Eye (tissue), 1 donor: Measurements from ENCODE around the gene RBPJ.
"Not testable (repeated sequence)": the region's sequence is repeated elsewhere in the genome, so short reads cannot be mapped to it uniquely, and the experiment has no call there.

Source experiments
- DNase-seq: peaks from one replicate; pipeline ENCODE4 v3.0.0-alpha.2; 2015

RBPJ gene

GRCh38 chr4:26377328-26378311, 56.8 kb downstream of the RBPJ start:
- peak; percentile 23 for DNase-seq

- no peak for DNase-seq
Measured at GRCh38 chr4:26379837-26380236, 59.0 kb downstream of the RBPJ start.

- no peak for DNase-seq
Measured at GRCh38 chr4:26380740-26381139, 59.9 kb downstream of the RBPJ start.

DNA sequence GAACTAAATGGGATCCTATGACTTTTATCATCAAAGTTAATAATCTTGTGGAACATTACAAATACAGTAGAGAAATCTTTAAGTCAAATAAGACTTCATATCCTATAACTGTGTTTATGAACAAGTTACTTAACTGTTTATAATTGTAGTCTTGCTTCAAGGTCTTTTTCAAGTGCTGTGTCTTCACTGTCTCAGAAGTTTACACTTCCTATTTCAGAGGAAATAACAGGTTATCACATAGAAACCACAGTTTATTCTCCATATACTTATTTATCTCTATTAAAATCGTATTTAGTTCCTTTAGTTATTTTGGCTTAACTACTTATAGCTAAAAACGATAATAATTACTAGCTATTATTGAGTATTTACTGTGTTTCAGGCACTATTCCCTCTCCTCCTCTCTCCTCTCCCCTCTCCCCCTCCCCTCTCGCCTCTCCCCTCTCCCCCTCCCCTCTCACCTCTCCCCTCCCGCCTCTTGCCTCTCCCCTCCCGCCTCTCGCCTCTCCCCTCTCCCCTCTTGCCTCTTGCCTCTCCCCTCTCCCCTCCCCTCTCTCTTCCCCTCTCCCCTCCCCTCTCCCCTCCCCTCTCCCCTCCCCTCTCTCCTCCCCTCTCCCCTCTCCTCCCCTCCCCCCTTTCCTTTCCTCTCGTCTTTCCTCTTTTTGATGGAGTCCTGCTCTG, 63.7 kb downstream of the RBPJ start:
- DNase-seq, result no peak

GRCh38 chr4:26385690-26386089, 64.9 kb downstream of the RBPJ start:
- DNase-seq, result no peak

GRCh38 chr4:26386386-26386785, 65.6 kb downstream of the RBPJ start:
- DNase-seq, result no peak

GRCh38 chr4:26388671-26389070, 67.9 kb downstream of the RBPJ start:
- DNase-seq, result no peak

GRCh38 chr4:26397086-26397485, 76.3 kb downstream of the RBPJ start:
- no peak for DNase-seq

GRCh38 chr4:26400132-26400531, 79.3 kb downstream of the RBPJ start:
- DNase-seq, result peak; percentile 32

GRCh38 chr4:26402017-26402416, 81.2 kb downstream of the RBPJ start:
- not testable (repeated sequence) for DNase-seq

DNA sequence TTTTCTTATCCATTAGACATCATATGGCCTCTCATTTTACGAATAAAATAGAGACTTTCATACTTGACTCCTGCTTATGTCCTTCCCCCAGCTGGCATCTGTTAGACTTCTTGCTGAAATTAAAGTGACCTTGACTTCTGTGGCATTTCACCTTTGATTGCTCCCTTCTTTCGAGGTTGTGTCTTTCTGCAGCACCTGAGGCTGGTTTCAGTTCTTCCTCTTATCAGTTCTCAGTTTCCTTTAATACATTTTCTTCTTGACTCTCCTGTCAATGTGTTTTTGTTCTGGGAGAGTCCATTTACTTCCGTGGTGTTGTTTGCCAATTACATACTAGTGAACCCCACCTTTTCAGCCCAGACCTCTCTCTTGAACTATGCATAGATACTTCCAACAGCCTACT, 81.6 kb downstream of the RBPJ start:
- DNase-seq, result no peak

- DNase-seq, result no peak
Measured at GRCh38 chr4:26404743-26405206, 84.0 kb downstream of the RBPJ start.

DNA sequence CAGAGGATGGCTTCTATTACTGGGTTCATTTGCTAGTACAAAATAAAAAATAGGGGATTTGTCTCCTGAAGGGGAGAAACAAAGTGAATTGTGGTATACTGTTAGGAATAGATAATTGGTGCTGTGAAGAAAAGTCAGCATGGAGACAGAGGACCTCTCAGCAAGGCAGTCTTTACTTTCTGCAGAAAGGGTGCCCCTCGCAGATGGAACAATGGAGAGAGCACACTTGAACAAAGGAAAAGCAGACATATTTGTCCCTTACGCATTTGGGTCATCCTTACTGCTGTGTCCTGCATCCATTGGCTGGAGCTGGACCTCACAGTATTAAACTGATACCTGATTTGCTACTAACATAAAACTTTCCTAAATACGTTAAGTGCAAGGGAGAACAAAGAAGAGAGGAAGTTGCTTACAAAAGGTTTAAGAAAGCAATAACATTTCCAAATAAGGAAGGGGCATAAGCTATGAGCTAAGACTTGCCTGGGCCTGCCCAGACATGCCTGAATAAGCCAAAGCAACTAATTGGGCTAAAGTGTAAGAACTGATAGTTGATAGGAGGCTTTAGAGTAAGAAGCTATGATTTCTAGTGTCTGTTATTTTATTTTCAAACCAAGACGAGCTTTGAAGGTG, 85.6 kb downstream of the RBPJ start:
- no peak for DNase-seq

DNA sequence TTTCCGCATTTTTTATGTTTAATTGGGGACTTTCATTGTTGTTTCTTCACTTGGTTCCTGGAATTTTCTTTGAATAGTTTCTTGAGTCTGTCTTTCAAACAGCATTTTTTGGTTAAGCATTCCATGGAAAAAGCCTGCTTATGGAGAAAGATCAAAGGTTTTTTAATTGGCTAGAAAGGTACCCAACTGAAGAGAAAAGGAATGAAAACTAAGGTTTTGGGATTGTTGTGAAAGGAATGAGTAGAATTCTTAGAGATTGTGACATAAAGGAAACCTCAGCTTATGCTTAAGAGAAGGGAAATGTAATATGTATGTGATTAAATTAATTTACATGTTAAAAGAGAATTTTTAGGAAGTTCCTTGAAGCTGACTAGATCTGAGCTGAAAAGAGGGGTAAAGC, 86.7 kb downstream of the RBPJ start:
- no peak for DNase-seq

- peak; percentile 90 for DNase-seq
Measured at GRCh38 chr4:26410385-26411293, 89.8 kb downstream of the RBPJ start.

DNA sequence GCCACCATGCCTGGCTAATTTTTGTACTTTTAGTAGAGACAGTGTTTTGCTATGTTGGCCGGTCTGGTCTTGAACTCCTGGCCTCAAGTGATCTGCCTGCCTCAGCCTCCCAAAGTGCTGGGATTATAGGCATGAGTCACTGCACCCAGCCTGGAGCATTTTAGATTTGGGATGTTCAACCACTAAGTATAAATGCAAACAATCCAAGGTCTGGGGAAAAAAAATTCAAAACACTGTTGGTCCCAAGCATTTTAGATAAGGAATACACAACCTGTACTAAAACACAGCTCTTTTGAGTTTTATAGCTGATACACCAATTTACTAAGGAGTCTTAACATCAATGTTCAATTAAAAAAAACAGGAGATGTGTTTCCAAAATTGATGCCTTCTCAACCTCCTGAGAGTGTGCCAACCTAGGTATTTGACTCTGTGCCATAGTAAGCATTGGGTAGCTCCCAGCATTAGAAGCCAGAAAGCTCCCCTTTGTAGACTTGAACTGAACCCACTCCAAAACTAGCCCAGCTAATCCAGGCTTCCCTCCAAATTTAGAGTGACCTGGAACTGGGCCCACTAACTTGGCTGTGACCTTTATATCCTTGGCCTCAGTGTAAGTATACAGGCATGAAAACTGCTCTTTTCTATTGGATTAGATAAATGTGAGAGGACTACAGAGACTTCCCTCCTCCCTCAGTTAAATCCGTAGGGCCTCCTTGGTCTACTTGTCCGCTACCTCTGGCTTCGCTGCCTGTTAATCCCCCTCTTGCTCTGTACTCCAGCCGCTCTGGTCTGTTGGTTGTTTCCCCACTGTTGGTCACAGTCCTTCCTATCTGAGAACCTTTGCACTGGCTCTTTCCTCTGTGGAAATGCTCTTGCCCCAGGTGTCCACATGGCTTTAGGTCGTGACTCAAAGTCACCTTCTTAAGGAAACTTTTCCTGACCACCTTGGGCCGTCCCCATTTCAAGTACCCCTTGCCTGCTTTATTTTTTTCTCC, 91.9 kb downstream of the RBPJ start:
- no peak for DNase-seq

GRCh38 chr4:26413582-26413981, 92.8 kb downstream of the RBPJ start:
- DNase-seq, result no peak

DNA sequence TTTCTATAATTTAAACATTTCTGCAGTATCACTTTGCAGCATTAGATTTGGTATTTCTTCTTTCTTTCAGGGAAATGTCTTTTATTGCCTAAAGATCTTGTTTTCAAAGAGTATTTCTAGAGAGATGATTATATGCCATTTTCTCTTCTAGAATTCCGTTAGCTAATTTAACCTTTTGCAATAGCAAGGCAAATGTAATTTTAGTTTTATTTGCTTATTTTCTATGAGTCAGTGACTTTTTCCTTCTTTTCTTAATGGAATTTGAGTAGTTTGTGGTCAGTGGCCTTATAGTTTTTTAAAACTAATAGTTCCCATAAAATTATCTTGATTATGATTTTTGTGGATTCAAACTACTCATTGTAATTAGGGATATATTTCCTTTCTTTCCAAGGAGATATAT, 97.3 kb downstream of the RBPJ start:
- DNase-seq, result no peak

DNA sequence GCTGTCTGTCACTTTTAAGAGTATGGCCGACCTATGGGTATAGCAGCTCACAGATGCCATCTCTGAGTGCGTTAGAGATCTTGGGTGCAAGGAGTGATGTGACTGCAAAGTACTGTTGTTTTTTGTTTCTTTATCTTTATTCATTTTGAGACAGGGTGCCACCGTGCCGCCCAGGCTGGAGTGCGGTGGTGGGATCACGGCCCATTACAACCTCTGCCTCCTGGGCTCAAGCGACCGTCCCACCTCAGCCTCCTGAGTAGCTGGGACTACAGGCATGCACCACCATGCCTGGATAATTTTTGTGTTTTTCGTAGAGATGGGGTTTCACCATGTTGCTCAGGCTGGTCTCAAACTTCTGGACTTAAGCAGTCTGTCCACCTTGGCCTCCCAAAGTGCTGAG, 98.0 kb downstream of the RBPJ start:
- DNase-seq, result no peak

DNA sequence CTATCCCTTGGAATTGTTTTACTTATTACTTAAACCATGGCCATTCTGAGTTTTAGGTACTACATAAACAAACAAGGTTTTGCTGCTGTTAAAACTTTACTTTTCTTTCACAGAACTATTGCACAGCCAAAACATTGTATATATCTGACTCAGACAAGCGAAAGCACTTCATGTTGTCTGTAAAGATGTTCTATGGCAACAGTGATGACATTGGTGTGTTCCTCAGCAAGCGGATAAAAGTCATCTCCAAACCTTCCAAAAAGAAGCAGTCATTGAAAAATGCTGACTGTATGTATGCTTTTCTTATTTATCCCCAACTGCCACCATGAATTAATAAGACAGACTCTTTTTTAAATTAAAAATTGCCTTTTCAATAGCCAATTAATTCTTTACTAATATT, 99.6 kb downstream of the RBPJ start:
- no peak for DNase-seq

DNA sequence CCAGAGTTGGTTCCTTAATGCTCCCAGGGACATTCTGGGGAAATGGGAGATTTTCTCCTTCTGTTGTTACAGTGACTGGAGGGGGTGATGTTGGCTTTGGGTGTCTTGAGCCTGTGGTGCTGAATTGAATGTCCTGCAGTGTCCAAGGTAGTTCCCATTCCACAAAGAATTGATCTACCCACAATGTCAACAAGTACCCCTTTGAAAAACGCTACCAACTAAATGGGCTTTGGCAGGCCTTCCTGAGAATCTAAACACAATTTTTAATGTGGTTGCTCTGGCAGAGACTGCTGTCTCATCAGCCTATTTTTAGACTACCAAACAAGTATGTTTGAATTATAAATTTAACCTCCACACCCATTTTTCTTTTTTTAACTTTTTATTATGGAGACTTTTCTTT, 100.1 kb downstream of the RBPJ start:
- DNase-seq, result no peak
